Measurements from ENCODE around the gene MCTP1.
"Not testable (repeated sequence)": the region's sequence is repeated elsewhere in the genome, so short reads cannot be mapped to it uniquely, and the experiment has no call there.

Gene MCTP1

DNA sequence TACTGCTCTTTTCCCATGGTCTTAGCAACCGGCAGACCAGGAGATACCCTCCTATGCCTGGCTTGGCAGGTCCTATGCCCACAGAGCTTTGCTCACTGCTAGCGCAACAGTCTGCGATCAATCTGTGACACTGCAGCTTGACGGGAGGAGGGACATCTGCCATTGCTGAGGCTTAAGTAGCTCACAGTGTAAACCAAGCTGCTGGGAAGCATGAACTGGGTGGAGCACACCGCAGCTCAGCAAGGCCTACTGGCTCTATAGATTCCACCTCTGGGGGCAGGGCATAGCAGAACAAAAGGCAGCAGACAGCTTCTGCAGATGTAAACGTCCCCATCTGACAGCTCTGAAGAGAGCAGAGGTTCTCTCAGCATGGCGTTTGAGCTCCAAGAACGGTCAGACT is 40.4 kb downstream of the MCTP1 start:
- DNase-seq: no peak

DNA sequence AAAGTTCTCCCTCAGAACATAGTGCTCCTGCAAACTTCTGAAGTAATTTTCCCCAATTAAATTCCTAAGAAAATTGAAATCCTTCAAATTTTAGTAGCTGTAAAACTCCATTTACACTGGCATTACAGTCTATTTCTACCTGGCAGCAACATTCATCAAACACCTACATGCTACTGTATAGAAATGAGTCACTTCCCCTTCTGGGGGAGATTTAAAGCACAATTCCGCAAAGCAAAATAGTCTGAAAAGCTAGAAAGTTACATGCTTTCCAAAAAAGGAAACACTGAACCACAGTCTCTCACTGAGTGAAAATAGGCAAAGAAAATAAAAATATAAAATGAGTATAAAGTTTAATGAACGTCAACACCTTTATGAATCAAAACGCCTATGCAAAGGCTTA is 43.3 kb downstream of the MCTP1 start:
- no peak for DNase-seq

DNA sequence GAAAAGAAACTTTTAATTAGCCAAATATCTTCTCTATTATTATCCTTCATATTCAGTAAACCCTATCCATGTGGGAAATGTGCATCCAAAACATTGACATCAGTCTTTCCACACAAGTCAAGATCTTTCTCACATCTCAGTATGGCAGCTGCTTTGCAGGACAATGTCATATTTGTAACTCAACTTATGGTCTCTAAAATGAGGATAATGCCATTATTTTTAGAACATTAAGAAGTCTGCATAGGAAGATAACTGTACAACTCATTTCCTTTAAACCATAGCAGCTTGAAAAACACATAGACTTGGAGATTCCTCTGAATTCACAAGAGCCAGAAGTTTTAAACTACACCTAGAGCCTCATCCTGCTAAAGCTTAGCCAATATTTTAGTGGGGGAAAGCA is 43.7 kb downstream of the MCTP1 start:
- no peak for DNase-seq

DNA sequence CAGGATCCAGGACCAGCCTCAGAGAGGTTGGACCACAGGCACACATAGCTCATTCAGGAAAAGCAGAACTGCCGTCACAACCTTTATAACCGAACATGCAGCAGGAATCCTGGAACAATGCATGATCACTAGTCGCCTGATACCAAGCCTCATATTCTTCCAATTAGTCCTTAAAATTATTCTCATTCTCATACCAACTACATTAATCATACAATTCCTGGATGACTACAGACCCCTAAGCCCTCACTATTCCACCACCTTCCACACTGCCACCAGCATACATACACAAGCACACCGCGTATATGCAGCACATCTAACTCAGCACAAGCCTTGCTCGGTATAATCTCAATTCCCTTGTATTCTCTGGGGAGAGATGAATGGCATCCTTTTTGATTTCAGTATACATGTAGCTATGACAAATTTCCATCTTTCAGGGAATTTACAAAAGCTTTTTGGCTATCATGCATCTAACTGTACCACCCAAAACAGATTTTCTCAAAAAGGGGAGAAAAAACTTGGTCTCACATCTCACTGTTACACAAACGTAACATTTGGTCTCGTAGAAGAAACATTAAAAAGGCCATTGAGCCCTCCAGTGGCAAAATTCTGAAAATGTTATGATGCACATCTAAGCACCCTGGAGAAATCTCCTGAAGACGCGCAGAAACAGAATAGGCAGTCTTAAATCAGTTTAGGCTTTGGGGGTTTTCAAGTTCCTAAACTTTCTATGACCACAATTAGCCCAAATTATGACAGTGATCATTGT is 46.2 kb downstream of the MCTP1 start:
- DNase-seq: peak; percentile 60

DNA sequence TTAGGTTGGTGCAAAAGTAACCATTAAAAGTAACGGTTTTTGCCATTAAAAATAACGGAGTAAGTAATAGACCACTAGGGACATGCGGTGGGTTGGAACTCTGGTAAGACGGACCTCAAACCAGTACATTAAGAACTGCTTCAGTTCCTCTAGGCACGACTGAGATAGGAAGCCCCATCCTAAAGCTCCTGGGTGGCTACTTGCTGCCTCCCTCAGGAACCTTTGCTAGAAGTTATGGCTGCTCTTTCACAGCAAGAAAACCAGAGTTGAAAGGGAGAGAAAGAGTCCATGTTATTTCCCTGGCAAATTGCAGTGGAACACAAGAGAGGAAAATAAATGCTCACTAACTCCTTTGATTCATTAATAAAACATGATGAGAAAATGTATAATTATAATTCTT is 47.6 kb downstream of the MCTP1 start:
- peak; percentile 34 for DNase-seq

DNA sequence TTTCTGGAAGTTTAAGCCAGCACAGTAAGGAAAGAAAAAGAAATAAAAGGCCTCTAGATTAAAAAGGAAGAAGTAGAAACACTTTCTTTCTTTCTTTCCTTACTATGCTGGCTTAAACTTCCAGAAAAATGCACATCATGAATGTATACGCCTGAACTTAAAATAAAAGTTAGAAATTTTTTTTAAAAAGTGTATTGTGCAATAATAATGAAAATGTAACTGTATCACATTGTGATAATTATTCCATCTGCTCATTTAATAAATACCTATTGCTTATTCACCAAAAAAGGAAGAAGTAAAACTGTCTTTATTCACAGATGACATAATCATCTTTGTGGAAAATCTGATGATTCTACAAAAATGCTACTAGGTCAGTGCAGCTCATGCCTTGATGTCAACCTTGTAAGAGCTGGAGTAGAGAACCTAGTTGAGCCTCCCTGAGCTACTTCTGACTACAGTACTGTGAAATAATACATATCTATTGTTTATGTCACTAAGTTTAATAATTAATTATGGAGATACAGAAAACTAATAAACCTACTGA is 49.4 kb downstream of the MCTP1 start:
- no peak for DNase-seq

DNA sequence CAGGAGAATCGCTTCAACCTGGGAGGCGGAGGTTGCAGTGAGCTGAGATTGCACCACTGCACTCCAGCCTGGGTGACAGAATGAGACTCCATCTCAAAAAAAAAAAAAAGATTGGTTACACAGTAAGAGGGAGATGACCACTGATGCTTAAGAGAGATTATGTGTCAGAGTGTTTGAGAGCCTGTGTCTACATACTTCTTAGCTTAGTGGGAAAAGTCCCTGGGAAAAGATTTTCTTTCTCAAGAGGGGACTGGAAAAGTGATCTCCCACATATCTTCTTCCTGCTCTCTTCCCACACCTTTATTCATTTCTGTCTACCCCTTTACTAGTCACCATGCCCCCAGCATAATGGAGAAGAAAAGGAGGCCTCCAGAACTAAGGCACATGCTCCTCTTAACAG is 55.2 kb downstream of the MCTP1 start:
- DNase-seq: no peak

DNA sequence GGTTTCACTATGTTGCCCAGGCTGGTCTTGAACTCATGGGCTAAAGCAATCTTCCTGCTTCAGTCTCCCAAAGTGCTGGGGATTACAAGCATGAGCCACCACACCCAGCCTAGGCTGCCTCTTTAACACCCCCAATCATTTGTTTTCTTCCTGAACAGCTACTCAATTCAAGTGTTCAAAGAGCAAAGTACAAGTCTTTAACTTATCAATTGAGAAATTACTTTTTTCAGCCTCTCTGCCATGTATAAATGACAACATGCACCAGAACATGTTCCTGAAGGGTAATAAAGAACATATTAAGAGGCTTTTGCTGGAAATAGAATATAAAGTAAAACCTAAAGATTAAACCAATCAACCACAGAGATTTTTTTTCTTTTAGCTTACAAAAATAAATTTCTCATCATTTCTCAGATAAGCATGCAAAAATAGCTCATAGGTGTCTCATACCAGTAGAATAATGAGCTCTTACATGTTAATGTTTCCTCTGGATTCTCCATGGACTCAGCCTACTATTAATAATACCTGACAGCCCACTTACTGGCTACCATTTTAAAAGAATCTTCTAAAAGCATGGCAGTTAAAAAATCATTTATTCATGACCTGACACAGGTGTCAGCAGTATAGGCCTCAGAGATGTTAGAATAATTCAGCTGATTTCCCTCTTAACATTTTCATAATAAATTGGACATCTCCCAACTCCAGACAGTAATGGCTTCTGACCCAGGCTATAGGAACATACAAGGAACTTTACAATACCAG is 60.0 kb downstream of the MCTP1 start:
- DNase-seq: no peak

DNA sequence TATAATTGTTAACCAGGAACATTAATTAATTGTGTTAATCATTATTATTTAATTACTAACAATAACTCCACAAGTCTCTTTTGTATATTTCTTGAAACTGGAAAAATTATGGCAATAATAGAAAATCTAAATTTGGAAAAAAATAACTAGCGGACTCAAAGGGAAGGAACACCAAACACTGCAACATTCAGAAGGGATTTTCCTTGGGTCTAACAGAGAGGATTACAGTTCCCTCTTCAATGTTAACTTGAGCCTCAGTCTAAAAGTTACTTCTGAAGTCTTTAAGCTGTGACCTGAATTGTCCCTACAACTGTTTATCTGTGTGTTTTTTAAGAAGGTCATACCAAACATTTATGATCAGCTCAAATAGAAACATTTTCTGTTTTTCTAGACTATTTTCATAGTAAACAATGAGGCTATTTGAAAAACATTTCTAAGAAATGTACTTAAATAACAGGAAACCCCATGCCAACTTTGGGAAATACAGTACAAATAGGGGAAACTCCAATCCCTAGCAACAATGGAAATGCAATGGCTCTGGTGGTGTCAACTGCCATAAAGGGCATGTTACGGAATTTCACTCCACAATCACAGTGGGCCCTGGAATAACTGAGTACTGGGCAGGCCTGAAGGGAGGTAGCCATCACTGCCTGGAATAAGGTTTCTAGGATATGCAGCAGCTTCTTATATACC is 61.2 kb downstream of the MCTP1 start:
- no peak for DNase-seq

DNA sequence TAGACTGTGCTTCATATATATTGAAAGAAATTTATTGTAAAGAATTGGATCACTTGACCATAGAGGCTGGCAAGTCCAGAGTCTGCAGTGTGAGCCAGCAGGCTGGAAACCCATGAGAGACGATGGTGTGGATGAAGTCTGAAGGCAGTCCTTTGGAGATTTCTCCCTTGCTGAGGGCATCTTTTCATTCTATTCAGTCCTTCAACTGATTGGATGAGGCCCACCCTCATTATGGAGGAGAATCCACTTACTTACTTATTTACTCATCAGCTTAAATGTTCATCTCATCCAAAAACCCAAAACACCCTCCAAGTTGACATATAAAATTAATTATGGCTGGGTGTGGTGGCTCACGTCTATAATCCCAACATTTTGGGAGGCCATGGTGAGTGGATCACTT is 62.1 kb downstream of the MCTP1 start:
- no peak for DNase-seq

DNA sequence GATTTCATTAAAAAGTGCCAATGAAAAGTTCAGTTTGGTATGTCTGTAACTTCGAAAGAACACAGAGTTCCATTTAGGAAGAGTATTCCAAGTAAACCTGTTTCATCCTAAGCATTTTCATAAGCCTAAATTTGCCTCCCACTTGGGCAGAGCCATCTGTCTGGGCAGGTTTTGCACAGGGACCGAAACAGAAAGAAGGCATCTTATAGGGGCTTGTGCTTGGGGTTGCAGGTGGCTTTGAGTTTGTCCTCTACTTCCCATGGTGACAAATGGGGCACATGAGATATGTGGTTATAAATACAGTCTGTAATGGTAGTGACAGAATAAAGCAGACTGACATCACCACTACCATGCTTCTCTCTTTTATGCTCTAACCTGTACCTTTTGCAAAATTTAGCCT is 63.7 kb downstream of the MCTP1 start:
- DNase-seq: no peak

DNA sequence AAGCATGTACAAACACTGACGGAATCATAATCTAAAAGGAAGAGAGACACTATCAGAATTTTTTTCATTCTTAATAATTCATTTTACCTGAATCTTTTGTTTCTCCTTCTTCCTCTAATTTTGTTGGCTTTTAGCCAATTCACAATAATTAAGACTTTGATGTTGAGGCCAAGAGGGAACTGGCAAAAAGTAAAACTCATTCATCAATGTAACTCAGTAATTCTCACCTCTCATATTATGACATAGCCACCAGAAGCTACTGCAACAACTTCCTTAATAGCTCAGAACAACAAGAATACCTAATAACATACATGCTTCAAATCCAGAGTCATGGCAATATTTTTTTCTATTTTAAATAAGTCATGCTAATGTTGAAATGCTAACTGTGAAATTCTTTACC is 64.5 kb downstream of the MCTP1 start:
- DNase-seq: no peak

DNA sequence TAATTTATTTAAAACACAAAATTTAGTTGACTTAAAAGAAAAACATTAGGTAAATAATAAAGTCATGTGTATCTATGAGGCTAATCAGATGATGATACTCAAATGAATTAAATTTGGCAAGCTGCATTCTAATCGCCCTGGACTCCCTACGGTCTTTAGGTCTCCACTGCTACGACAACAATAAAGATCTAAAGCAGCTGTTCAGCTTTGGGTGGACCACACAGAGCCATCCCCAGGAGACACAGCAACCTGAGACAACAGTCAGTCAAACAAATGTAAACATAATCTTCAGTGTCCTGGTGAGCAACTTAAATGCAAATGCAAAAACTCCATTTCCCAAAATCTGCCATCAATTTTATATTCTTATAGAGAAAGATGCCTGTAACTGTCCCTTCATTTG is 65.5 kb downstream of the MCTP1 start:
- DNase-seq: no peak

DNA sequence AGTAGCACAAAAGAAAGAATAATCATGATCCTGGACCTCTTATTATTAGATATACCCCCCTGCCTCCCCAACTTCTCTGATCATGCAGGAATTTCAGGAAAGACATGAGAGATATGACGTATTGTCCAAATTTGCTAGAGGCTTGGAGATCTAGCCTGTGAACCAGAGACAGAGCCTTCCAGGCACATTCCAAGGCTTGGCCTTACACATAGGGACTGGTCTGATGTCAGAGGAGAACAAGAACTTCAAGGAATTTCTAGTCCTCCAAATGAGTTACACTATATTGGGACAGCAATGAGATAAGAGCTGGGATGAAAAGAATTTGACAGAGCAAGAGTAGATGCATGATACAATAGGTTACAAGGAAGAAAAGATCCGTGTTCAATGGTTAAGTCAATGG is 67.0 kb downstream of the MCTP1 start:
- DNase-seq: no peak

DNA sequence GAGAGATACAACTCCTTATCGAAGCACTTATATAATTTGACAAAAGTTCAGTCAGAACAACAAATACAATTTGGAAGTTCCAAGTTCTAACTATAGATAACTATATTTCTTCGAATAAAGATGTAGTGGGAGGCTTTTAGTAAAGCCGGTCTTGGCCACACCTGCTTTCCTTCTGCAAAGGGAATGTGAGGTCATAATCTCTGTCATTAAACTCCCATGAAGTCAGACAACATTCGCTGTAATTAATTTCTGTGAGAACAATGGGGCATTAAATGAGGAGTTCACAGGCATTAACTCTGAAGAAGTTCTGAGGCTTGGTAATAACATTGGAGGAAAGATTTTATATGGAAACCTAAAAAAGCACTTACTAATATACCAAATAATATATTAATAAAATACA is 67.5 kb downstream of the MCTP1 start:
- no peak for DNase-seq

DNA sequence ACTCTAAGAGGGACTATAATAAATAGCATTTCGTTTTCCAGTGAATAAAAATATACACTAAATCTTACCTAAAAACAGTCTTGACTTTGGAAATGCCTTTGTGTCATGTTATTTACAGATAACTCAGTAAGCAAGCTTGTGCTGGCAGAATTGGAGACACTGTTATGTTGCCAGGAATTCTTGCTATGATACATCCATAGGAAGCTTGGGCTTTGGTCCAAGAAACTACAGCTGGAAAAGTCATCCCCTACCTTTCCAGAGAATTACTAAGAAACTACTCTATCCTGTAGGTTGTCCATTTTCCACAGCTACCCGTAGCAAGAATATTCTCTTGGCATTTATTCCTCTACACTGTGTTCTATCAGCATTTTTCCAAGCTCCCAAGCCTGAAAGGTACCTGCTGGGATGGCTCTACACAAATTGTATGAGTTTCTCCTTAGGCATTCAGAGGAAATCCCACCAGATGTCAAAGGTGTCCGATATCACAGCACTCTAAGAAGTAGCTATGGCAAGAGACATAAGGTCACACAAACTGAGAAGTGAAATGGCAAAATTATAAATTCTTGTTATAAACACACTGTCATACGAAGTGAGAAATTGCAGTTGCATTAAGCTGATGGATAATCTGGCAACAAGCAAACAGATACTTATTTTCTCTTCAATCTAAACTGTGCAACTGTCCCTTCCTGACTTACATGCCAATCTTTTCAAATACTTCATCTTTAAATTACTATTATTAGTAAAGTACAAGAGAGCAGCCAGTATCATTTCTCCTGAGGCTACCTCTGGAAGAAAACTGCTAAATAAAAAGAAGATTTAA is 68.5 kb downstream of the MCTP1 start:
- no peak for DNase-seq

DNA sequence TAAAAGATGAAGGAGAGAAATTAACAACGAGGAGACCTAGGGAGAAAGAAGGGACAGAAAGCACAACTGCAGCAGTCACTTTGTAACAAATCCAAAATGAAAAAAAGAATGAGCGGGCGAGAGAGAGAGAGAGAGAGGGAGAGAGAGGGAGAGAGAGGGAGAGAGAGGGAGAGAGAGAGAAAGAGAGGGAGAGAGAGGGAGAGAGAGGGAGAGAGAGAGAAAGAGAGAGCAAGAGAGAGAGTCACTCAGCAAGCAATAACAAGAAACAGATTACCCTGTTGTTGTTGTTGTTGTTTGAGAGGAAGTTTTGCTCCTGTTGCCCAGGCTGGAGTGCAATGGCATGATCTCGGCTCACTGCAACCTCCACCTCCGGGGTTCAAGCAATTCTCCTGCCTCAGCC is 77.1 kb downstream of the MCTP1 start:
- DNase-seq: not testable (repeated sequence)

DNA sequence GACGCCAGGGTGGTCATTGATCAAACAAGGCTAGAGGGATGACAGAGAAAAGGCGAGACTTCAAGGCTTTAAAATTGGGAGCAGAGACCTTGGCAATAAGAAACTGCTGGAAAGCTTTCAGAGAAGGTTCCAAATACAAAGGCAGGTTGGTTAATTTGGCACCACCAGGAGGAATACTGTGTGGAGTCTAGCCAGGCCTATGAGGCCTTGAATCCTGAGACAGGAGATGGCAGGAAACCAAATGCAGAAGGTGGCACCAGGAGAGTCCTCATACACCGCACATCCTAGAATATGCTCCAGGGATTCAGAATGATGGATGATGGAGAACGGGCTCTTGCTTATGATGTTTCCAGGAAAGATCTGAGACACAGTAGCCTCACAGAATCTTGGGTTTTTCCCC is 90.0 kb downstream of the MCTP1 start:
- no peak for DNase-seq

DNA sequence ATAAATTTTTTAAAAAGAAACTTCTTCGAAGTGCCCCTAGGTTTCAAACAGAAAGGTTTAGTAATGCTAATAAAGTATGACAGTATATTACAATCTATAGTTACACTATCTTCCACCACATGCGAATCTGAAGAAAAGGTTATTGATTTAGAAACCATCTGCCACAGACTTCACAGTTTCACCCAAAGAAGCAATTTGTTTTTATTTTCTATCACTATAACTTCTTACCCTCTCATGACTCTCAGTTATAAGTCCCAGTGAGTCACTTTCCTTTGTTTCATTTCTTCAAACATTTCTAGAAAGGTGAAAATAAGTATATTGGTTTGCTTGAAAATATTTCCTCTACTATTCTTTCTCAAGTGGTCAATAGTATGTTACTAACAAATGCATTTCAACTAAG is 93.6 kb downstream of the MCTP1 start:
- no peak for DNase-seq

DNA sequence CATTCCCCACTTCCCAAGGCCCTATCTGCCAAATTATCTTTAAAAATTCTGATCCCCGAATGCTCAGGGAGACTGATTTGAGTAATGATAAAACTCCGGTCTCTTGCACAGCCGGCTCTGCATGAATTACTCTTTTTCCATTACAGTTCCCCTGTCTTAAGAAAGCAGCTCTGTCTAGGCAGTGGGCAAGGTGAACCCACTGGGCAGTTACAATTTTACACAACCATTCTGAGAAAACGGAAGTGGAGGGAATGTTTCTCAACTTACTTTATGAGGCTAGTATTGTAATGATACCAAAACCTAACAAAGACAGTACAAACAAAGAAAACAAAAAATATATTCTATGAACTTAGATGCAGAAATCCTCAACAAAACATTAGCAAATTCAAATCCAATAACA is 100.0 kb downstream of the MCTP1 start:
- peak; percentile 57 for DNase-seq

DNA sequence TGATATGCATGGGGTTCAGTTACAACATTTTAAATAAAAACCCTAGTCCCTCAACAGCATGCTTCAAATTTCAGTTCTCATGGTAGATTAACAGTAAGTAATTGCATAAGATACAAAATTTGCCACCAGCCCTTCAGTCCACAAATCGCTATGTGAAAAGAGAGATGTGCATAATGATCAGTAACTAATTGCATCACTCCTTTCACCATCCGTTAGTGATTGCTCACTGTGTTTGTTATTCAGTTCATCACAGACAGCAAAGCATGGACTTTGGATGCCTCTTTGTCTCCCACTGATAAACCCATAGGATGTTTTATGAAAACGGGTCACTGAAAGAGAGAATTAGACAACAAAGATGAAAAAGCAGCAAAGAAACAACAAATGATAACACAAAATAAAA is 103.2 kb downstream of the MCTP1 start:
- DNase-seq: no peak

DNA sequence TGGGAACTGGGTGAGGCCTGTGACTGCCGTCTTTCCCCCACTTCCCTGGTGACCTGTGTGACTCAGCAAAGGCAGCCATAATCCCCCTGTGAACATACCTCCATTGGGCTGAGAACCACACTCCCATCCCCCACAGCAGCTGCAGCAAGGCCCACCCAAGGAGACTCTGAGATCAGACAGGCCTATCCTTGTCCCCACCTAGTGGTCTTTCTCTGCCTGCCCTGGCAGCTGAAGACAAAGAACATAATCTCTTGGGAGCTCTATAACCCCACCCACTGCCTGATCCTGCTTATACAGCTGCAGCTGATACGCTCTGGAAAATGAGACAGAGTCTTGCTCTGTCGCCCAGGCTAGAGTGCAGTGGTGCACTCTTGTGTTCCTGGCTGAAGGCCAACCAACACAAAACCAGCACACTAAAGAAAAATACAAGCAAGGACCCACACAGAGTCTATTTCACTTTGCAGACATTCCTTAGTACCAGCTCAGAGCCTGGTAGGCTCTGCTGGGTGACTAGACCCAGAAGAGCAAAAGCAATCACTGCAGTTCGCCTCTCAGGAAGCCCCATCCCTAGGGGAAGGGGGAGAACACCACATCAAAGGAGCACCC is 106.7 kb downstream of the MCTP1 start:
- peak; percentile 26 for DNase-seq

Data from OCI-M1 (cell line).